DMS 273 (cell line): ENCODE data around the gene LYZL4.

Experiments used
- DNase-seq: peaks from one replicate; lab custom pipeline; 2025; ENCODE audit not compliant: unreplicated experiment; lab: John Stamatoyannopoulos, UW

The LYZL4 gene

DNA sequence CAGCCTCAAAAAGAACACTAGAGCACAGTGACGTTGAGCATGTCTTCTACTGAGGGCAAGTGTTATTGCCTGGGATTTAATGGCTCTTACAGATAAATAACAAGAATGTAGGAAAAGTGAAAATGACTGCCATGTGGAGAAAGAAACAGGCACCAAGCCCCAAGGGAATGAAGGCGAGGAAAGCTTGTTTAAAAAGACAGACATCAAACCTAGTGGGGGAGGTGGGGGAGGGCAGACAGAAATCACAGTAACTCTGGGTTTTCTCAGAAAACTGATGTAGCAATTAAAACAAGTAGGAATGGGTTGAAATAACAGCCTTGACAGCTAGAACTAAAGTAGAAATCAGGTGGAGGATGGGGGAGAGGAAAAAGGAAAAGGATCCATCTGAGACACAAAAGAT lies 18.4 kb upstream of the LYZL4 start:
- no peak for DNase-seq

DNA sequence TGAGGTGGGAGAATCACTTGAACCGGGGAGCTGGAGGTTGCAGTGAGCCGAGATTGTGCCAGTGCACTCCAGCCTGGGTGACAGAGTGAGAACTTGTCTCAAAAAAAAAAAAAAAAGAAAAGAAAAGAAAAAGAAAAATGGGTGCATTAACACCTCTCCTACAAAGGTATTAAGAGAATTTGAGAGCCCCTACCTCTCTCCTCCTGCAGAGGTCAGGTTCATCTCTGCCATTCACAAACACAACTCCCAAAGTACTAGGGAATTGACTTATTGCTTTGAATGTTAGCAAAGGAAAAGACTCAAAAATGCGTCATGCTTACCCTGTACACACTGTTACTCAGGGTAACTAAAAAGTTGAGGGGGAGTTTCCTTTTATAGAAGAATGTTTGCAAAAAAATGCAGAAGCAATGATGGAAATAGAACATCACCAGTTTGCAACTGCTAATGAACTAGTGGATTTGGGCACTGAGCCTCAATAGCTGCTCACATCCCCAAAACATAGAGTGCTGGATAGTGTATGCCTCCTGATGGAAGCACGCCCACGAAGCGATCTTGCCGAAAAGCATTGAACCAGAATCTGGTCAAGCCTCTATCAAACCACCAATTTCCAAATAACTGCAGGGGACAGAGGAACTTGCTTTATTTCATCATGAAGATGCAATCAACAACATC lies 15.5 kb upstream of the LYZL4 start:
- no peak for DNase-seq

DNA sequence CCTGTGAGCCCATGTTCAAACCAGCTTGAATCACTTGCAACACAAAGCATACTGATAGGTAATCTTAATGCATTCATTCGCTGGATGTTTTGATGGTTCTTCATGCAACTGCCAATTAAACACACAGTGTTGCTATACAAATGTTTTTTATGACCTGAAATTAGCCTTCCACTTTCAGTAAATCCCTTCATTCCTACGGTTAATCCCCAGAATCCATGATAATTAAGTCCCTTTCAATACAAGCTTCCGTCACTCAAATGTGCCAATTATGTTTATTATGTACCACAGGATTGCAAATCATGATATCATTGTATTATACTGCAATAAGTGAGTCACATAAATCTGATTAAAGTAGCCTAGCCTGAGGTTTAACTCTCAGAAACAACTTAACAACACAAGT lies 14.5 kb upstream of the LYZL4 start:
- DNase-seq: no peak

DNA sequence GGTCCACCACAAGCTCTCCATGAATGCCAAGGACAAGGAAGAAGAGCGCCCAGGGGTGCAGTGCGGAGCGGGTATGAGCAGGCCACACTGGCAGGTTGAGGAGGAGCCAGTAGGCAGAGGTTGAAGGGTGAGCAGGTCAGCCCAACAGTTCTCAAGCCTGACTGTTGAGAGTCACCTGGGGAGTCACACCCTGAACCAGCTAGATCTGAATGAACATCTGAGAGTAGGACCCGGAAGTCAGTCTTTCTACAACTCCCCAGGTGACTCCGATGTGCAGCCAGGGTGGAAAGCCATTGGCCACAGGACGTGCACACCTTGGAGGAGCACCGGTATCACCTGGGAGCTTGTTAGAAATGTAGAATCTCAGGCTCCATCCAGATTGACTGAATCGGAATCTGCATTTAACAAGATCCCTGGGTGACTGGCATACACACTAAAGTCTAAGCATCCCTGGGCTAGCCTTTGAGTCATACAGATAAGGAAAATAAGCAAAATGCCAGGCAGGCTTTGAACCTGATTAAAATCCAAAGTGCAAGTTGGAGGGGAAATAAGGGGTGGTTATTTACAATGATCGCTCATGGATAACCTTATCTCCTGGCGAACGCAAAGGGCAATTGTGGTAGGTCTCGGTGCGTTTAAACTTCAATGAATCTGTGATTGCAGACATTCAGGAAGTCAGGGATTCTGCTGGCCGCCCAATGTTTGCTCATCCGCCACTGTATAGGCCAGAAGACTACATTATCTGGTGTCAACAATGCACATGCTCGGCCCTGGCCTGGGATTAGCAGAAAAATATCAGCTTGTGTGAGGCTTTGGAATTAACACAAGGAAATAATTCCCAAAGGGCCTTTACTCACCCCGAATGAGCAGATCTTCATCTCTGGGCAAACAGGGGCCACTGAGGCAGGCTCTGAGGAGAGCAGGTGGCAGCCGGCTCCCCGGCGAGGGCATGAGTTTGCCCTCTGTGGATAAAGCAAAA lies 11.7 kb upstream of the LYZL4 start:
- no peak for DNase-seq

GRCh38 chr3:42419563-42419962 lies 9.2 kb upstream of the LYZL4 start:
- DNase-seq: no peak

GRCh38 chr3:42412526-42413155 lies 2.2 kb upstream of the LYZL4 start:
- DNase-seq: peak; percentile 76

DNA sequence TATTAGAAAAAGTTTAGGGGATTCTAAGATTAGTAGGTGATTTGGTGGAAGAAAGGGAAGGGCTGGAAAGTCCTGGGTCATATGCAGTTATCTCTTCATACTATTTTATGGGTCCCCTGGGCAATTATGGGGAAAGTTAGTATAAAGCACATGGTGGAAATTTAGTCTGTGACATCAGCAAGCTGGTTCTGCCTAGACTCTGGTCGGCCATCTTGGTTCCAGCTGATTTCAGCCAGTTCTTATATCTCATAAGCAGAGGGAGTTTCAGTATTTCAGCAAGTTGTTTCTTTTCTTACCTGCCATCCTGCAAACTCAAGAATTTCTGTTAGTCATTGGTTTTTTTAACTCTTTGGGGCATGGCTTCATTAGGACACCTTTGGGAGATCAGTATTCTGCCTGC lies 1.0 kb upstream of the LYZL4 start:
- no peak for DNase-seq

- no peak for DNase-seq
These were observed 2.3 kb downstream of the LYZL4 start for GRCh38 chr3:42408156-42408555.

- DNase-seq: no peak
These were observed 3.5 kb downstream of the LYZL4 start for GRCh38 chr3:42406727-42407450.

DNA sequence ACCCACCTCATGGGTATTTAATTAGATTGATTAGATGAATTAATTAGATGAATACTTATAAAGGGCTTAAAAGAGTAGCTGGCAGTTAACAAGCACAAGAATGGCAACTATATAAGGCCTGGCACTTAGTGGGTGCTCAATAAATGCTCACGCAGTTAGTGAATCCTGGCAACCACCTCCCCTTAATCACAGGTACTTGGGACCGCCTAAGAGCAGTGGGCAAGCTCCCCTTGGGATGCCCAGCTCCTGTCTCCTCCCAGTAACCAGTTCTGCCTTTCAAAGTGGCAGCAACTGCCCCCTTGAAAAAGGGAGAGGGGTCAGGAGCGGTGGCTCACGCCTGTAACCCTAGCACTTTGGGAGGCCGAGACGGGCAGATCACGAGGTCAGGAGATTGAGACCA lies 4.6 kb downstream of the LYZL4 start:
- DNase-seq: no peak

DNA sequence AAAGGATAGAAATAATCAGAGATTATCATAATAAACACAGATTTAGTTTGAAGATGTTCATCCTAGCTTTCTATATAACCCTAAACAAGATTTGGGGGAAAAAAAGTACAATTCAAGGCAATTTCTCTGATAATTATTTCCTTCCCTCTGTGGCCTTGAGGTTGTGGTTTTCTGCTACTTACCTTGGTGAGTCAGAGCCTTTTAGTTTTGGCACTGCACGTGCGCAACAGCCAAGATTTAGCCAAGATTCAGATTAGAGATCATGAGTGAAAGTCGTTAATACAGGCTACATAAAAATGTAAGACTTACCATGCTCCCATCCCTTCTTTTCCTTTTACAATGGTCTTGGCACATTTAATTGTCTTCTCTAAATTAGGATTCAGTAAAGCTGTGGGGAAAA lies 6.7 kb downstream of the LYZL4 start:
- no peak for DNase-seq

GRCh38 chr3:42402394-42403096 lies 7.9 kb downstream of the LYZL4 start:
- no peak for DNase-seq

- DNase-seq: no peak
These were observed 12.3 kb downstream of the LYZL4 start for GRCh38 chr3:42398080-42398479.

DNA sequence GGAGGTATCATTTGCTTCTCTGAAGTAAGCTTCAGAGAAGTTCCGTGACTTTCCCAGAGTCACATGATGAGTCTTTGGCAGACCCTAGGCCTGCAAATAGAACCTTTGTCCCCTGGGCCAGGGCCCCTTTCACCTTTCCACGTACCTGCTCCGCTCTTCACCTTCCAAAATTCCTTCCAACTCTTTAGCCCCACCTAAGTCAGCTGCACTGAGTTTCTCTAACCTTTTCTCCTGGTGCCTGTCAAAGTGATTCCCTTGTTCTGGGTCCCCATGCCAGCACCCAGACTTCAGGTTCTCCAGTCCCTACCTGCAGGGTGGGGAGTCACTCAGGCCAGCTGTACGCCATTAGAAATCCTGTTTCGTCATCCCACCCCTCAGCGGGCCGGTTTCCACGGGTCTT lies 12.8 kb downstream of the LYZL4 start:
- no peak for DNase-seq

DNA sequence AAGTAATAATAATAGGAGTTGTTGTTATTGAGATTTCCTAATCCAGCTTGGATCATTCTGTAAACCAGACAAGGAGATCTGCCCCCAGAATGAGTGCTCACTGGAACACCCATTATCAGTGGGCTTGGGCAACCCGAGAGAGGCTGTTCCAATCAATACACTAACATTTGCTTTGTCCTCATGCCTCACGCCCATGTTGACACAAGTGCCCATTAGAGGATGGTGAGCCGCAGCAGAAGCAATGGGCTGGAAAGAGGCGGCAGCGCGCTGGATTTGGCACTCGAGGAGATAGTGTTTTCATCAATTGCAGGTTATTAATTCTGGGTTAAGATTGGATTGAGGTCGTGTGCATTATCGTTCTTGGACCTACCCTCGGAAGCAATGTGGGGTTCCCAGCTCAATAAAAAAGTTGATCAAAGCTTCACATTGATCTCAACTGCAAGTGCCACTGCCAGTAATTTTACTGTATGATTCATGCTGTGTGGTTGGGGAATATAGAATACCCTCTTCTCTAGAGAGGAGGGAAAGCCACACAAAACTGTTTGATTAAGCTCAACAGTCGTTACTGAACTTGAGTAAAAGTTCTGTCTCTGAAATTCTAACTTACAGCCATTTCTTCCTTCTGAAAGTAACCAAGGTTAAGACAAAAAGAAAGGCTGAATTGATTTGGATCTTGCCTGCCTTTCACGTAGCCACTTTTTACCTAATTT lies 15.7 kb downstream of the LYZL4 start:
- DNase-seq: no peak

DNA sequence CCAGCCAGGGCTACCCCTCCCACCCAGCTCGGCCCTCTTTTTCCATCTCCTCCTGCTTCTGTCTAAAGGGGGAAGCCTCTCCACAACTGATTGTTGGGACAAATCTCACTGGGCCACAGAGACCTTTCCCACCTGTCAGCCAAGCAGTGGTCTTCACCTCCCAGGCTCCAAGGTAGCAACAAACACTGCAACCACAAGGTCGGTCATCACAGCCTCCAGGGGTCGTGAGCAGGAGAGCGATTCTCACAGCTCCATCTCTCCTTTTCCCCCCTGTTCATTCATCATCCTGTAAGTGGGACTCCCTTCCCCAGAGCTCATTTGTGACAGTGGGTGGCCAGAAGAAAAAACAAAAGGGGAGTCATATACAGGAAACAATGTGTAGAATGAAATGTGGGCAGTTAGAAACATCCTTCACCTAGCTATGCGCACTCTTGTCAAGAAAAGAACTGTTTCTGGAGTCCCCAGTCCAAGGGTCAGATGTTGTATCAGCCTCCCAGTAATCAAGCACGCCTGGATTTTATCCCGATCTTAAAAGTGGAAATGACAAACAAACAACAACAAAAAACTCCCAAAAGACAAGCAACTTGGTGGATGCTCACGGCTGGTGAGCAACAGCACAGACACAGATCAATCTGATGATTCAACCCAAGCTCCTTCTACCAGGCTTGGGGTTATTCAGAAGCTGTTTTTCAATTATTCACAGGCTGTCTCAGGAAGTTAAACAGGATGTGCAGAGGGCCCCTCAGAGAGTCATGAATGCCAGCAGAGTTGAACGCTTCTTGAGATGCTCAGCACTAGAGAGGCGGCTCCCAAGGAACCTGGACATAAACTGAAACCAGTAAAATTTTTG lies 22.4 kb downstream of the LYZL4 start:
- no peak for DNase-seq

DNA sequence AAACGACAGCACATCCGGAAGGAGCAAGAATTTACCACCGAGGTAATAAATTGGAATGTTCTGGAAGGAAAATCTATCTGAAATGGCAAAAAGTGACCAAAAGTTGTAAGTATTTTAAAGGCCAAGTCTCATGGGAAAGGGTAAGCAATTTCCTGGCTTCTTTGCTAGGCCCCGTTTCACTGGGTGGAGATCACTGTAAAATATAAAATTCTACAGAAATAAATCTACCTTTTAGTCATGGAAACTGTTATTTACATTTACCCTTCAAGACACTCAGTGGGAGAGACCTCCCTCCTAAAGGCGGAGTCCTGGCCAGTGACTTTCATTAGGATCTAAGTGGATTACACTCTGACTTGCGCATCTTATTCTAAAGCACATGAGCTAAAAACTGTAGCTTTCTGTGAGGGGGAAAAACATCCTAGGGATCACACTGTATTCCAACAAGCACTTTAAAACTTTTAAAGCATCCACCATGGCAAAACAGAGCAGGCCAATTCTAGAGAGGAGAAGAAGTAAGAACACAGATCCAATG lies 28.8 kb downstream of the LYZL4 start:
- DNase-seq: no peak

DNA sequence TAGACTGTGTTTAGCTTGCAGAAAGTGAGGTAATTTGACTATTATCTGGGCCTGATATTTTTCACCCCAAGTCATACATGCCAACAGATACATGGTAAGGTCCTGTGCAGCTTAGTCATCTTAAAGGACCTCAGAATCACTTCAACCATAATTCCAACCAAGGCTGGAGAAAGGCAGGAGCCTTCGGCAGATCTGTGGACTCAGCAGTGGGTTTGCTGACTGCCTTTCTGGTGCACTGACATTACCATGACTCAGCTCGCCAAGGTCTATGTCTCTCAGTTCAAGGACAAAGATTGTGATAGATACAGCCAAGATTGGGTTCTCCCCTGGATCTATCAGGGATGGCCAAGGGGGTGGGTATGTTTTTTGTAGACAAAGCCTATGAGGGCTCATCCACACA lies 32.7 kb downstream of the LYZL4 start:
- no peak for DNase-seq

DNA sequence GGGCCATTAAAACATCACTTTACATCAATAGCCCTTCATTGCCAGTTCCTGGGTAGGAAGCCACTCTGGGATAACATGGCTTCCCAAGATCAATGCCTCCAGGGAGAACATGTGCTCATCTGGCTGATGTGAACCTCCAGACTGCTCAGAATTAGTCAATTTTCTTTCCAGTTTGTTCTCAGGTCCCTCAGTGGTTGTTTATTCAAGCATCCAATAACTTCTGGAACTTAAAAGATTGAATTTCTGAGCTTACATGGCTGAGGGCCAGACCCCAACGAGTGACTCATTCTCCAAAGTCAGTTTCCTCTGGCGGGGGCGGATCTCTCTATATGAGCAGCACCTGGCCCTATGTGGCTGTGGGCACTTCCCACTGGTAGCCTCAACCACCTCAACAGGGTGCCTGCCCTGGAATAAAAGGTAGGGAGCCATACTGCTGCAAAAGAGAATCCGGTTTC lies 34.0 kb downstream of the LYZL4 start:
- DNase-seq: peak; percentile 53
